Skeletal muscle tissue (tissue), 4 donors: Measurements from ENCODE around the gene PYDC2. TPM values are rescaled to one million over a fixed set of nuclear protein-coding genes. Genes with fewer than 3 reads are reported as not detected.
"Not testable (repeated sequence)": the region's sequence is repeated elsewhere in the genome, so short reads cannot be mapped to it uniquely, and the experiment has no call there.

Experiments
- H3K27ac ChIP-seq: one replicate; pipeline ENCODE4 v1.7.0; 2013; ENCODE audit warnings: mild to moderate bottlenecking, low read depth, low read length, inconsistent platforms
- H3K27me3 ChIP-seq, 3 donors: one replicate each; pipeline ENCODE4 v1.7.0; 2013; ENCODE audit warnings: low read length in 3 of 3; ENCODE audit not compliant: control insufficient read depth in 3 of 3, insufficient read depth in 3 of 3
- H3K36me3 ChIP-seq, 3 donors: one replicate each; pipeline ENCODE4 v1.7.0; 2013; ENCODE audit warnings: low read length in 3 of 3; ENCODE audit not compliant: control insufficient read depth in 3 of 3, insufficient read depth in 3 of 3
- H3K4me1 ChIP-seq, 3 donors: one replicate each; pipeline ENCODE4 v1.7.0; 2013; ENCODE audit warnings: low read length in 3 of 3, mild to moderate bottlenecking in 3 of 3; ENCODE audit not compliant: control insufficient read depth in 3 of 3, insufficient read depth in 3 of 3
- H3K4me3 ChIP-seq, 3 donors: one replicate each; pipeline ENCODE4 v1.7.0; 2013; ENCODE audit warnings: low read length in 3 of 3
- H3K9ac ChIP-seq, 3 donors: one replicate each; pipeline ENCODE4 v1.7.0; 2013; ENCODE audit warnings: low read length in 3 of 3, mild to moderate bottlenecking in 3 of 3, moderate library complexity in 2 of 3, low read depth in 1 of 3
- H3K9me3 ChIP-seq, 3 donors: one replicate each; pipeline ENCODE4 v1.7.0; 2013; ENCODE audit warnings: low read length in 3 of 3; ENCODE audit not compliant: control insufficient read depth in 3 of 3
- total RNA-seq: library from RNA; depleted of rRNA; stranded (reverse); fragments of >200 nt; gene quantifications from one replicate; pipeline ENCODE4 v1.2.3, GENCODE V29; 2014
- donor health status: Osteomylitis.

PYDC2 gene
- total RNA-seq, 1 donor from 2014 or later: not detected

- Histone ChIP-seq H3K9me3 (peaks cover 0 to 2% (median 0%) of the 10 kb centered on the region in 3 donors), H3K4me3 (no peak overlapping the region), H3K27me3 (no peaks in the 10 kb centered on the region), H3K9ac (no peak overlapping the region), H3K4me1 (no peaks in the 10 kb centered on the region), H3K27ac (no peak overlapping the region), H3K36me3 (no peaks in the 10 kb centered on the region)
Measured at GRCh38 chr3:191455257-191455952, 5.6 kb upstream of the PYDC2 start.

- Histone ChIP-seq H3K9me3 (peaks cover 0 to 2% (median 0%) of the 10 kb centered on the region in 3 donors), H3K36me3 (no peaks in the 10 kb centered on the region), H3K9ac (no peak overlapping the region), H3K27ac (no peak overlapping the region), H3K27me3 (no peaks in the 10 kb centered on the region), H3K4me1 (no peaks in the 10 kb centered on the region), H3K4me3 (no peak overlapping the region)
Measured at GRCh38 chr3:191460360-191460759, 603 bp upstream of the PYDC2 start.

- Histone ChIP-seq H3K4me3 (no peak overlapping the region), H3K4me1 (no peaks in the 10 kb centered on the region), H3K9me3 (no peaks in the 10 kb centered on the region), H3K9ac (no peak overlapping the region), H3K36me3 (no peaks in the 10 kb centered on the region), H3K27me3 (no peaks in the 10 kb centered on the region), H3K27ac (no peak overlapping the region)
Measured at GRCh38 chr3:191470080-191470479, 9.1 kb downstream of the PYDC2 start.

GRCh38 chr3:191470545-191470944 lies 9.6 kb downstream of the PYDC2 start:
- Histone ChIP-seq H3K27me3 (no peaks in the 10 kb centered on the region), H3K4me1 (no peaks in the 10 kb centered on the region), H3K9ac (no peak overlapping the region), H3K27ac (no peak overlapping the region), H3K36me3 (no peaks in the 10 kb centered on the region), H3K4me3 (no peak overlapping the region), H3K9me3 (no peaks in the 10 kb centered on the region)

GRCh38 chr3:191473661-191474198 lies 12.8 kb downstream of the PYDC2 start:
- Histone ChIP-seq H3K9me3 (no peaks in the 10 kb centered on the region), H3K4me1 (no peaks in the 10 kb centered on the region), H3K27me3 (no peaks in the 10 kb centered on the region), H3K4me3 (no peak overlapping the region), H3K9ac (no peak overlapping the region), H3K27ac (no peak overlapping the region), H3K36me3 (no peaks in the 10 kb centered on the region)

GRCh38 chr3:191476066-191476772 lies 15.3 kb downstream of the PYDC2 start:
- Histone ChIP-seq H3K36me3 (no peaks in the 10 kb centered on the region), H3K4me1 (no peaks in the 10 kb centered on the region), H3K27ac (no peak overlapping the region), H3K9me3 (no peaks in the 10 kb centered on the region), H3K27me3 (no peaks in the 10 kb centered on the region), H3K4me3 (no peak overlapping the region), H3K9ac (no peak overlapping the region)

GRCh38 chr3:191483994-191484393 lies 23.0 kb downstream of the PYDC2 start:
- not testable (repeated sequence) for H3K27me3 ChIP-seq, H3K4me3 ChIP-seq, H3K36me3 ChIP-seq, H3K27ac ChIP-seq, H3K9me3 ChIP-seq, H3K4me1 ChIP-seq, H3K9ac ChIP-seq

GRCh38 chr3:191484461-191484860 lies 23.5 kb downstream of the PYDC2 start:
- Histone ChIP-seq H3K27me3 (no peaks in the 10 kb centered on the region), H3K9me3 (no peaks in the 10 kb centered on the region), H3K36me3 (no peaks in the 10 kb centered on the region), H3K4me1 (no peaks in the 10 kb centered on the region), H3K4me3 (no peak overlapping the region), H3K27ac (no peak overlapping the region), H3K9ac (no peak overlapping the region)

- no peaks in the 10 kb centered on the region for H3K36me3 ChIP-seq
- H3K27me3 ChIP-seq: no peaks in the 10 kb centered on the region
- H3K4me3 ChIP-seq: no peak overlapping the region
- H3K9me3 ChIP-seq: no peaks in the 10 kb centered on the region
- no peak overlapping the region for H3K9ac ChIP-seq
- no peak overlapping the region for H3K27ac ChIP-seq
- H3K4me1 ChIP-seq: no peaks in the 10 kb centered on the region
Measured at GRCh38 chr3:191492601-191493000, 31.6 kb downstream of the PYDC2 start.

GRCh38 chr3:191493336-191493735 lies 32.4 kb downstream of the PYDC2 start:
- Histone ChIP-seq H3K36me3 (no peaks in the 10 kb centered on the region), H3K4me1 (no peaks in the 10 kb centered on the region), H3K27ac (no peak overlapping the region), H3K4me3 (no peak overlapping the region), H3K9me3 (no peaks in the 10 kb centered on the region), H3K9ac (no peak overlapping the region), H3K27me3 (no peaks in the 10 kb centered on the region)
